GM19467 (cell line): Measurements from ENCODE around the gene IL17RE.
"Not testable (repeated sequence)": the region's sequence is repeated elsewhere in the genome, so short reads cannot be mapped to it uniquely, and the experiment has no call there.

Source experiments
- ATAC-seq: cut with Tn5 transposase; IDR thresholded peaks from one replicate; pipeline ENCODE4 v1.9.1; 2021; ENCODE audit warnings: mild to moderate bottlenecking, moderate library complexity; ENCODE audit not compliant: unreplicated experiment

Gene IL17RE

GRCh38 chr3:9932843-9933560 is 30.4 kb downstream of the IL17RE start:
- ATAC-seq, result peak; percentile 60

GRCh38 chr3:9933561-9934234 is 31.1 kb downstream of the IL17RE start, which contains the start of gene CRELD1:
CRELD1 (plus strand) TSS chr3:9933834; CDS start chr3:9934439, 605 bp downstream.
- ATAC-seq, result peak; percentile 89

- no peak for ATAC-seq
Measured at GRCh38 chr3:9934235-9934621, 31.6 kb downstream of the IL17RE start.

GRCh38 chr3:9934993-9935392 is 32.3 kb downstream of the IL17RE start:
- ATAC-seq, result no peak

GRCh38 chr3:9935966-9936510 is 33.4 kb downstream of the IL17RE start:
- no peak for ATAC-seq

GRCh38 chr3:9937486-9938238 is 35.0 kb downstream of the IL17RE start:
- no peak for ATAC-seq

- no peak for ATAC-seq
Measured at GRCh38 chr3:9938966-9939365, 36.3 kb downstream of the IL17RE start.

GRCh38 chr3:9939906-9940305 is 37.3 kb downstream of the IL17RE start:
- ATAC-seq, result not testable (repeated sequence)

GRCh38 chr3:9940746-9941145 is 38.1 kb downstream of the IL17RE start:
- ATAC-seq, result no peak

GRCh38 chr3:9942164-9942563 is 39.5 kb downstream of the IL17RE start:
- no peak for ATAC-seq

- no peak for ATAC-seq
Measured at GRCh38 chr3:9942934-9943690, 40.5 kb downstream of the IL17RE start.

GRCh38 chr3:9944271-9944670 is 41.6 kb downstream of the IL17RE start:
- ATAC-seq, result no peak

- ATAC-seq, result no peak
Measured at GRCh38 chr3:9945358-9945757, 42.7 kb downstream of the IL17RE start.

- ATAC-seq, result no peak
Measured at GRCh38 chr3:9946112-9947024, 43.7 kb downstream of the IL17RE start.

- no peak for ATAC-seq
Measured at GRCh38 chr3:9947025-9947995, 44.7 kb downstream of the IL17RE start.

GRCh38 chr3:9948586-9948985 is 45.9 kb downstream of the IL17RE start:
- ATAC-seq, result no peak

GRCh38 chr3:9949115-9949514 is 46.5 kb downstream of the IL17RE start:
- ATAC-seq, result no peak

GRCh38 chr3:9949626-9950025 is 47.0 kb downstream of the IL17RE start:
- ATAC-seq, result no peak

- ATAC-seq, result no peak
Measured at GRCh38 chr3:9951126-9951525, 48.5 kb downstream of the IL17RE start.
